AG10803 (cell line): ENCODE data around the gene FCGBP.

Source experiments
- DNase-seq: peaks from one replicate; pipeline ENCODE4 v3.0.0; 2010; ENCODE audit warnings: low read depth
- H3K4me3 ChIP-seq: 2 replicates; pipeline ENCODE4 v1.5.1; 2011; ENCODE audit warnings: mild to moderate bottlenecking, low read length, control low read depth
- CTCF ChIP-seq: conservative IDR thresholded peaks from 2 replicates; pipeline ENCODE4 v1.5.1; 2011; ENCODE audit warnings: mild to moderate bottlenecking, low read length, control low read depth, inconsistent platforms

The FCGBP gene

GRCh38 chr19:39936020-39936419 lies 1.6 kb upstream of the FCGBP start:
- DNase-seq, result no peak
- no peak overlapping the region for H3K4me3 ChIP-seq
- TF ChIP-seq CTCF, result no peak

- H3K4me3 ChIP-seq, result no peak overlapping the region
- DNase-seq, result no peak
- no peak for TF ChIP-seq CTCF
Measured at GRCh38 chr19:39935364-39935661, 879 bp upstream of the FCGBP start.

GRCh38 chr19:39929750-39930149 lies 4.7 kb downstream of the FCGBP start:
- DNase-seq, result no peak
- H3K4me3 ChIP-seq, result no peak overlapping the region
- no peak for TF ChIP-seq CTCF

- DNase-seq, result no peak
- TF ChIP-seq CTCF, result no peak
- H3K4me3 ChIP-seq, result no peak overlapping the region
Measured at GRCh38 chr19:39928357-39928725, 6.1 kb downstream of the FCGBP start.

- no peak for DNase-seq
- no peak overlapping the region for H3K4me3 ChIP-seq
- no peak for TF ChIP-seq CTCF
Measured at GRCh38 chr19:39927524-39928356, 6.7 kb downstream of the FCGBP start.

- no peak for DNase-seq
- H3K4me3 ChIP-seq, result no peak overlapping the region
- TF ChIP-seq CTCF, result no peak
Measured at GRCh38 chr19:39927076-39927475, 7.4 kb downstream of the FCGBP start.

GRCh38 chr19:39926170-39926760 lies 8.2 kb downstream of the FCGBP start:
- no peak for DNase-seq
- TF ChIP-seq CTCF, result no peak
- no peak overlapping the region for H3K4me3 ChIP-seq
